Testis (tissue), 3 donors: ENCODE data around the gene RAPGEF4. TPM values are rescaled to one million over a fixed set of nuclear protein-coding genes. Genes with fewer than 3 reads are reported as not detected.

Experiments
- DNase-seq: peaks from one replicate; pipeline ENCODE4 v3.0.0-alpha.2; 2019
- H3K27ac ChIP-seq, 2 donors: fragments of 200-600 bp; sonication (generic); one replicate each; pipeline ENCODE4 v1.5.1; 2019
- H3K27me3 ChIP-seq: fragments of 200-600 bp; sonication (generic); one replicate; pipeline ENCODE4 v1.5.1; 2019
- H3K36me3 ChIP-seq: fragments of 200-600 bp; sonication (generic); one replicate; pipeline ENCODE4 v1.5.1; 2017; ENCODE audit warnings: low read depth; ENCODE audit errors: missing control alignments
- H3K4me1 ChIP-seq: fragments of 200-600 bp; sonication (generic); one replicate; pipeline ENCODE4 v1.5.1; 2019
- H3K4me3 ChIP-seq, 2 donors: fragments of 200-600 bp; sonication (generic); one replicate each; pipeline ENCODE4 v1.5.1; 2017 to 2019
- H3K9me3 ChIP-seq: fragments of 200-600 bp; sonication (generic); one replicate; pipeline ENCODE4 v1.5.1; 2017
- POLR2A ChIP-seq: fragments of 450-650 bp; IDR thresholded peaks from one replicate; pipeline ENCODE4 v1.6.1; 2017; ENCODE audit warnings: antibody characterized with exemption, mild to moderate bottlenecking, moderate library complexity
- WGBS, 2 donors: methylation state at CpG; one replicate each; pipeline ENCODE4 v1.1.5; 2018; 5-methylcytosine and 5-hydroxymethylcytosine counted together
- intact Hi-C: fragments of 100-400 bp; cut with DNase I; formaldehyde crosslinking; loops from one replicate; pipeline ENCODE4 v1.15.1; 2023; ENCODE audit warnings: low total_unique reads
- polyA plus RNA-seq: library from polyadenylated mRNA; stranded (reverse); fragments of 350-450 nt; fragmentation: Illumina TruSeq; extraction: RNeasy Lipid Tissue Mini Kit (QIAGEN cat#74804); gene quantifications from one replicate; pipeline ENCODE4 v1.2.3, GENCODE V29; 2014; ENCODE audit warnings: low read depth, low replicate concordance; ENCODE audit not compliant: insufficient read depth
- total RNA-seq, 2 donors: library from RNA; depleted of rRNA; stranded (reverse); fragments of >200 nt; gene quantifications; one replicate each; pipeline ENCODE4 v1.2.3, GENCODE V29; 2016
- TF ChIP-seq, protein P1 (sequence below), 3 experiments: fragments of 450-650 bp in 2 of 3; fragments of 200-600 bp in 1 of 3; sonication (generic) in 1 of 3; IDR thresholded peaks; one replicate each; pipeline ENCODE4 v1.5.1; 2016 to 2019; ENCODE audit warnings: antibody characterized with exemption in 3 of 3, mild to moderate bottlenecking in 2 of 3, moderate library complexity in 1 of 3

Gene RAPGEF4
- total and polyA plus RNA-seq, 3 donors from 2014 or later: 14.3 to 42.6 (median 22.5) TPM

DNA sequence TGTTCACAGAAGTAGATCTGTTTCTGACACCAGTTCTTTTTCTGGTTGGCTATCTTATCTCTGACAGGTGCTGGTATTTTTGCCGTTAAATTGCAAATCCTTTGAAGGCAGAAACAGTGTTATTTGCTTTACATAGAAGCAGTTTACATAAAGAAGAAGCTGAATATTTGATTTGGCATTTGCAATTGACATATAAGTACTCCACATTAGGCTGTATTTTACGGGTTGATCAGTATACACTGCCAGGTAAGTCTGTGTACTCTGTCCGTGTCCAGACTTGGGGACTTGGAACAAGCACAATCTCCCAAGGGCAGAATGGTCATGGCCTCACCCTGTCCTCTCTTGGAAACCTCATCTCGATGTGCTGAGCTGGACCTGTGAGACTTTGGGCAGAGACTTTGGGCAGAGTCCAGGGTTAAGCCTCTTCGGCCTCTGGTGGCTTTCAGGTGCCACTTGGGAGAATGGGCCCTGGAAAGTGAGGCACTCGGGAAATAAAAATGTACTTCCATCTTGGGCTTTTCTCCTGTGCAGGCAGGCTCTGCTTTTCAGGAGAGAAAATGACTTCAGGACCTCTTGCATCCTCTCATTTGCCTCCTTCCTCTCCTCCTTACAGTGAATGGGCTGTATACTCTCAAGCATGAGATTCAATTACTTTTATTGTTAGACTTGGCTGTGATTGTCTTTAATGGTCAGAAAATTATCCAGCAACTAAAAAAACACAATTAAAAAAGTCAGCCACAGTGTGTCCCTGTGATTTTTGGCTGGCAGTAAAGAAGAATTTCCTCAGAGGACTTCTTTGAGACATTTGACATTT is 108.5 kb downstream of the RAPGEF4 start:
- 66 to 70% methylated on average over 6 of the region's 6 CpGs for WGBS, 2 donors
- intact Hi-C loops: no loop called here
- no peak overlapping the region for H3K27ac ChIP-seq

DNA sequence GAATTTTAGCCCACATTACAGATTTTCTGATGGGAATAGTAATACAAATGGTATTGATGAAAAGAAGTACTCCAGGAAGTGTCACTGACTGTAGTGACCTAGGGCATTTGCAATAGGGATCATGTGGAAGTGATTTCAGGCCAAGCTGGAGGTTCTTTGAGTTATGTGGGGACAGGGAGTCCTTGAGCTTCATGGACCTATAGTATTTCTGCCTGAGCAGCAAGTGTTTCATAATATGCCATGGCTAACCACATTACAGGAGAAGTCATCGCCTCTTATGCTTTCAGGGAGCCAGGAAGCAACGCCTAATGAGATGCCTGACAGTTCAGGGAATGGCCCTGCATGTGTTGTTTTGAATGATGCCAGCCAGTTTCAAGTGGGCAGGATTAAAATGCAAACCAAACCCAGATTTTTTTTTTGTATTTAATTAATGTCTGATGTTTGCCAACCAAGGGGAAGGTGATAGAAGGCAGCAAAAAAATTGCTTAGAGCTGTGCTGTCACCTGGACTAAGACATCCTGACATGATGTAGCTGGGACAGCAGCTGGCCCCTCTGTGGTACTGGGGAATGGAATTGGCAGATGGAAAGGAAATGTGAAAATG is 109.5 kb downstream of the RAPGEF4 start:
- WGBS, 2 donors: 69 to 83% methylated on average over 2 of the region's 2 CpGs
- no peaks in the 10 kb centered on the region for H3K36me3 ChIP-seq
- intact Hi-C loops: no loop called here
- no peaks in the 10 kb centered on the region for H3K9me3 ChIP-seq
- DNase-seq: no peak
- TF ChIP-seq, protein P1, sequence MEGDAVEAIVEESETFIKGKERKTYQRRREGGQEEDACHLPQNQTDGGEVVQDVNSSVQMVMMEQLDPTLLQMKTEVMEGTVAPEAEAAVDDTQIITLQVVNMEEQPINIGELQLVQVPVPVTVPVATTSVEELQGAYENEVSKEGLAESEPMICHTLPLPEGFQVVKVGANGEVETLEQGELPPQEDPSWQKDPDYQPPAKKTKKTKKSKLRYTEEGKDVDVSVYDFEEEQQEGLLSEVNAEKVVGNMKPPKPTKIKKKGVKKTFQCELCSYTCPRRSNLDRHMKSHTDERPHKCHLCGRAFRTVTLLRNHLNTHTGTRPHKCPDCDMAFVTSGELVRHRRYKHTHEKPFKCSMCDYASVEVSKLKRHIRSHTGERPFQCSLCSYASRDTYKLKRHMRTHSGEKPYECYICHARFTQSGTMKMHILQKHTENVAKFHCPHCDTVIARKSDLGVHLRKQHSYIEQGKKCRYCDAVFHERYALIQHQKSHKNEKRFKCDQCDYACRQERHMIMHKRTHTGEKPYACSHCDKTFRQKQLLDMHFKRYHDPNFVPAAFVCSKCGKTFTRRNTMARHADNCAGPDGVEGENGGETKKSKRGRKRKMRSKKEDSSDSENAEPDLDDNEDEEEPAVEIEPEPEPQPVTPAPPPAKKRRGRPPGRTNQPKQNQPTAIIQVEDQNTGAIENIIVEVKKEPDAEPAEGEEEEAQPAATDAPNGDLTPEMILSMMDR (IDR thresholded peaks at IDR 0.05): no peak
- no peak for TF ChIP-seq POLR2A
- H3K27me3 ChIP-seq: no peaks in the 10 kb centered on the region
- no peaks in the 10 kb centered on the region for H3K4me1 ChIP-seq
- no peak overlapping the region for H3K4me3 ChIP-seq
- no peak overlapping the region for H3K27ac ChIP-seq

More for the DNA sequence above, 108.5 kb downstream of the RAPGEF4 start:
- TF ChIP-seq, protein P1 (IDR thresholded peaks at IDR 0.05): no peak
- TF ChIP-seq POLR2A: no peak
- Histone ChIP-seq H3K4me1 (no peaks in the 10 kb centered on the region), H3K36me3 (no peaks in the 10 kb centered on the region), H3K4me3 (no peak overlapping the region), H3K9me3 (no peaks in the 10 kb centered on the region), H3K27me3 (no peaks in the 10 kb centered on the region)
- no peak for DNase-seq

DNA sequence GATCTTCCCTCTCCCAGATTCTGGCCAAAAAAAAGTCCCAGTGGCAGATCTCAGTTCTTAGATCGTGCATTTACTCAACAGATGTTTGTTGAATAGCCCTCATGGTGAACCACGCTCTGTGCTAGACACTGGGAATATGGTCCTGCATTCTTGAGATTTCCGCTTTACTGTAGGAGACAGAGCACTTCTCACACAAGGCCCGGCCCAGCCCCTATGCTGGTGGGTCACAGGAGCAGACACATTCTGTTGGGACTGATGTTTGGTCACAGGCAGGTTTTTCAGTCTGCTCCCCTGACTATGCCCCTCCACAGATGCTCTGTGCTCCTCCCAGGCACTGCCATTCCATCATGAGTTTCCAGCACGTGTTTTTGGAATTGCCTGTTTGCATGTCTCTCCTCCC is 110.9 kb downstream of the RAPGEF4 start:
- intact Hi-C loops: no loop called here
- 89 to 92% methylated on average over 5 of the region's 5 CpGs for WGBS, 2 donors
- H3K27ac ChIP-seq: no peak overlapping the region
- no peaks in the 10 kb centered on the region for H3K27me3 ChIP-seq
- H3K36me3 ChIP-seq: no peaks in the 10 kb centered on the region
- no peak for TF ChIP-seq POLR2A
- TF ChIP-seq, protein P1 (IDR thresholded peaks at IDR 0.05): no peak
- H3K9me3 ChIP-seq: no peaks in the 10 kb centered on the region
- no peaks in the 10 kb centered on the region for H3K4me1 ChIP-seq
- DNase-seq: no peak
- H3K4me3 ChIP-seq: no peak overlapping the region

DNA sequence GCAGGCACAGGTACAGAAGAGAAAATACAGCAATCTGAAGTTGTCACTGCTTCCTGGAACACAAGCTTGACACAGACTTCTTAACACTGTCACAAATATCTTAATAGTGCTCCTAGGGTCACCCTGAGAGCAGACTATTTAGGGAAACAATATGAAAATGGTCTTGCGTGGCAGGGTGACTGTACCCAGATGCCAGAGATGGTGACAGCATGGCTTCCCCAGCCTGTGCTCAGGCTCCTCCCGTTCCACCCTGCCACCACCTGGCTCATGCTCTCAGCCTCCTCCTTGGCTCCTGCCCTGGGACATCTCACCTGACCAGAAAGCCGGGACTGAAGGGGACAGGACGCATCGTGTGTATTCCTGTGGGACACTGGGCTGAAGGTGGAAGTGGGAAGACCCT is 111.5 kb downstream of the RAPGEF4 start:
- Histone ChIP-seq H3K27ac (no peak overlapping the region), H3K27me3 (no peaks in the 10 kb centered on the region), H3K4me1 (no peaks in the 10 kb centered on the region), H3K9me3 (no peaks in the 10 kb centered on the region), H3K36me3 (no peaks in the 10 kb centered on the region), H3K4me3 (no peak overlapping the region)
- no peak for DNase-seq
- TF ChIP-seq POLR2A: no peak
- TF ChIP-seq, protein P1 (IDR thresholded peaks at IDR 0.05): no peak
- intact Hi-C loops: no loop called here
- 100% methylated on average over 5 of the region's 5 CpGs for WGBS, 2 donors
